Glomerular visceral epithelial cell (primary cell): ENCODE data around the gene SLC6A1.

Experiments used
- DNase-seq: peaks from one replicate; pipeline ENCODE4 v3.0.0-alpha.2; 2016; ENCODE audit errors: extremely low spot score

SLC6A1 gene

GRCh38 chr3:10970306-10970960 is 22.1 kb upstream of the SLC6A1 start:
- no peak for DNase-seq

DNA sequence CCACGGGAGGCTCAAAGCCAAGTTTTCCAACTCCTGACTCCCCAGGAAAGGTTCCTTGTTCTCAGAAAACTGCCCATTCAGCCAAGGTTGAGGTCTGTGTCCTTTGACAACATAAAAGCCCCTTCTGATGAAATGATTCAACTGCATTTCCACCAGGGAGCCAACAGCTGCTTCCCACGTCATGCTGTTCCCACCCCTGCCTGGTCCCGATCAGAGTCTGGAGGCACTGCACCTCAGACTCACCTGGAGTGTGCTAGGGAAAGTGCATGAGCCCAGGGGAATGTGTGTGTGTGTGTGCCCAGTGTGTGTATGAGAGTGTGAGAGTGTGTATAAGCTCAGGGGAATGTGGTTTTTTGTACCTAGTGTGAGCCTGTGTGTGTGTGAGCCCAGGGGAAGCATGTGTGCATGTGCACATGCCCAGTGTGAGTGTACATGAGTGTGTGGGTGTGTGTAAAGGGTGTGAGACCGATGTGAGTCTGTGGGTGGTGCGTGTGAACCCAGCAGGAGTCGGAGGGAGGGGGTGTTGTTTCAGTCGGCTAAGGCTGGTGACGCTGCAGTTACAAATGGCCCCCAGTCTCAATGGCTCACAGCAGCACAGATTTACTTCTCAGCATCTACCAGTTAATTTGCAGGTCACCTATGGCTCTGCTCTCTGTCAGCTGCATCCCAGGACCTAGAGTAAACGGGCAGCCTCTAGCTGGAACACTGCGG is 20.3 kb upstream of the SLC6A1 start:
- no peak for DNase-seq

- DNase-seq = no peak
Observed at GRCh38 chr3:10973046-10973595, 19.4 kb upstream of the SLC6A1 start.

GRCh38 chr3:10974131-10974530 is 18.4 kb upstream of the SLC6A1 start:
- no peak for DNase-seq

DNA sequence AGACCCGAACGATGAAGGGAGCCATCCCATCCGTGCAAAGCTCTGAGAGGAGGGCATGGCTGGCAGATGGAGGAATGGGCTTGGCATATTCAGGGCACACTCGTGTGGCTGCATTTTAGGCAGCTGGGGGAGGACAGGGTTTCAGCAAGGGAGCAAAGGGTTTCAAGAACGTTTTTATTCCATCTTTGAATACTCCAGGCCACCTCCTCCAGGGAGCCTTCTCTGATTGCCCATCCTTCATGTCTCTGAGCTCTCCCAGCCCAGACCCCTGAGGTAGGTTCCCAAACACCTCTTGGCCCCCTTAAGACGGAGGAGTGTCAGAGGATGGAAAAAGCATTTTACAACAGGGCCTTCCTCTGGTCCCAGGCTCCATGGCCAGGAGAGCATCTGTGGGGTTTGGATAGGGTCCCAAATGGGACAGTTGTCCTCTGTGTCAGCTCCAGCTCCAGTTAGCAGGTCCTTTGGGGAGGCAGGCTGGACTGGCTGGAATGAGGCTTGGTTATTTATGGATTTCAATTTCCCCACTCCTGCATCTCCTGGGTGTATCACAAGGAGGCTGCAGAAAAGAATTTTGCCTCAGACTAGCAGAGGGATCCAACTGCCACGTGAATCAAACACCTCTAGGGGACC is 17.7 kb upstream of the SLC6A1 start:
- DNase-seq = no peak

GRCh38 chr3:10975695-10976234 is 16.8 kb upstream of the SLC6A1 start:
- no peak for DNase-seq

DNA sequence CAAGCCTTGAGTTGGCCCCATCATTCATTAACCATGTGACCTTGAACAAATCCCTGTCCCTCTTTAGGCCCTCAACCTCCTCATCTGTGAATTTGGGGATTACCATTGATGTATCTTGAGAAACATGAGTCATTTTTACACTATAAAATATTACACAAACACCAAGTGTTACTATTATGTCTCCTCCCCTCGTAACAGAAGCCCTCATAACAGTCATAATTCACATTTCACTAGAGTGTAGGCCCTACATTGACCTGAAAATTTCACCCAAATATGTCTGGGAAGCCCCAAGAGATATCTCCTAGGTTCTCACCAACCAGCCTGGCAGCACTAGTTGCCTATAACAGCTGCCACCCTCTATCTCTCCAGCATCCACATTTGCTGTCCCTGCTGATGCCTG is 15.8 kb upstream of the SLC6A1 start:
- DNase-seq = no peak

- DNase-seq = no peak
Observed at GRCh38 chr3:10977892-10978510, 14.5 kb upstream of the SLC6A1 start.

DNA sequence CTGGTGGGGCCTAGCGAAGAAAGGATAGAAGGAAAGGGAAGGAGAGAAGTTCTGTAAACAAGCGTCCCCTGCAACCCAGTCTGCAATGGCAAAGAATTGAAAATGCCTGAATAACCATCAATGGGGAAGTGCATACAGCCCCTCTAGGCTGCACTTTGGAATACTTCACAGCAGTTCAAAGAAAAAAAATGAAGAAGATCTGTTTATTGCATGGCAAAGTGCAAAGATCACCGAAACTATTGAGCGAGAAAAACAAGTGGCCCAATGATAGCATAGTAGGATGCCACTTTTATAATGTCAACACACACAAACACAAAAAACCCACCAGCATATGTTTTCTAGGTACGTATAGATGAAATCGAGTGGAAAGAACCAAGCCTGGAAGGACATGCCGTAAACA is 13.6 kb upstream of the SLC6A1 start:
- no peak for DNase-seq

DNA sequence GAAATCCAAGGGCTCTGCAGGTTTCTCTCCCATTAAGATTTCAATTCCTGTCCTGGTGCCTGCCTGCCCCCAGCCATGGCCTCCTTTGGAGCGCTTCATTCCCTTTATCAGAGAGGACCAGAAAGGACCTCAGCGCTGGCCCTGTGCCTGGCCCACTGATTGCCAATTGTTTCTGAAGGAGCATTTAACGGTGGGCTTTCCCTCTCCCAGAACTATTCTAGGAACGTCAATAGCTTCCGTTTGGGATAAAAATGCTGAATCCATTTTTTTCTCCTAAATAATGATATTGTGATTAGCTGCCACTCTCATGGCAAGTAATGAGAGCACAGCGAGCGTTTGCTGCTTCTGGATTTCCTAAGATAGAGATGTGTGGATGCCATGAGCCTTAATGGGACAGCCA is 12.2 kb upstream of the SLC6A1 start:
- no peak for DNase-seq

- no peak for DNase-seq
Observed at GRCh38 chr3:10981031-10981430, 11.5 kb upstream of the SLC6A1 start.

GRCh38 chr3:10981961-10982360 is 10.6 kb upstream of the SLC6A1 start:
- DNase-seq = no peak

- no peak for DNase-seq
Observed at GRCh38 chr3:10982782-10983181, 9.8 kb upstream of the SLC6A1 start.

- DNase-seq = peak; percentile 32
Observed at GRCh38 chr3:10983219-10983916, 9.2 kb upstream of the SLC6A1 start.

DNA sequence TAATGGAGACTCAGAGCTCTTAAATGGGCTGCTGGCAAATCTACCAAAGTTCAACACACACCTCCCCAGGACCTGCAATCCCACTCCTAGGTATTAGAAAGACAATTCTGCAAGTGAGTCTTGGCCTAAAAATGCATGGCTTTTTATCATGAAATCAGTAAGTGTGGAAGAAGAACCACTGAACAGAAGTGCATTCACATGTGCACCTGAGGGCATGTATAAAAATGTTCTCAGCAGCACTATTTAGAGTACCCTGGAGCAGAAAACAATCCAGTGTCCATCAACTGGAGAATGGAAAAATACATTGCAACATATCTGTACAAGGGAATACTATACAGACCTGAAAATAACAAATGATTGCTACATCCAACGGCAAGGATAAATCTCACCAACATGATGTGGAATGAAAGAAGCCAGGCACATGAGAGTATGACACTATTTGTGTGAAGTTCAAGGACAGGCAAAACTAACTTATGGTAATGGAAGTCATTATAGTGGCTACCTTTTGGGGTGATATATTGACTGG is 8.1 kb upstream of the SLC6A1 start:
- DNase-seq = no peak

DNA sequence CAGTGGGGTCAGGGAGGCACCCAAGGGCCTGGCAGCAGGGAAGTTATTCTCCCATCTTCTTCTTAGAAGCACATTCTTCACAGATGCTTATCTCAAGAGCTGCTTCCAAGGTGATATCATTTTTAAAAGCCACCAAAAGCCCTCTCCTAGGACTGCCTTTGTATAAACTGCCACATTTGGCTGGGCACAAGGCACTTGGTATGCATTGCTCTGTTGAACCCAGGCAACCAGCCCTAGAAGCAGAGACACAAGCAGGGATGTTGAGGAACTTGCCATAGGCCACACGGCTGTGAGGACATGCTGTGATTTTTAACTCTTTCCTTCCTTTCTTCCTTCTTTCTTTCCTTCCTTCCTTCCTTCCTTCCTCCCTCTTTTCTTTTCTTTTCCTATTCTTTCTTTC is 7.4 kb upstream of the SLC6A1 start:
- DNase-seq = no peak

DNA sequence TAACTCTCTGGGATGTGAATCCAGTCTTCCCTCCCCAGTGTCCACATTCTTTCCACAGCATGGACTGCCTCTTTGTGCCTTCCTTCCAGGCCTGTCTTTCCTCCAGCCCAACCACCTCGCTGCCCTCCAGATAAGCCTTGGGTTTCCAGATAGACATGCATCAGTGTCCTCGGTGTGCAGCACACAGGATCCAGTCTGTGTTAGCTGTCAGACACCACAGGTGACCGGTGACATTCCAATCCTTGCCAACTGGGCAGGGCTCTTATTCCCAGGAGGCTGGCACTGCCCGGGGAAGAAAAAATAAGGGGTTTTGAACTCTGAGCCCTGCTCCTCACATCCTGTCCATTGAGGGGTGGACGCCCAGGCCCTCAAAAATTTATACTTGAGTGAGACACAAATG is 6.0 kb upstream of the SLC6A1 start:
- DNase-seq = no peak

DNA sequence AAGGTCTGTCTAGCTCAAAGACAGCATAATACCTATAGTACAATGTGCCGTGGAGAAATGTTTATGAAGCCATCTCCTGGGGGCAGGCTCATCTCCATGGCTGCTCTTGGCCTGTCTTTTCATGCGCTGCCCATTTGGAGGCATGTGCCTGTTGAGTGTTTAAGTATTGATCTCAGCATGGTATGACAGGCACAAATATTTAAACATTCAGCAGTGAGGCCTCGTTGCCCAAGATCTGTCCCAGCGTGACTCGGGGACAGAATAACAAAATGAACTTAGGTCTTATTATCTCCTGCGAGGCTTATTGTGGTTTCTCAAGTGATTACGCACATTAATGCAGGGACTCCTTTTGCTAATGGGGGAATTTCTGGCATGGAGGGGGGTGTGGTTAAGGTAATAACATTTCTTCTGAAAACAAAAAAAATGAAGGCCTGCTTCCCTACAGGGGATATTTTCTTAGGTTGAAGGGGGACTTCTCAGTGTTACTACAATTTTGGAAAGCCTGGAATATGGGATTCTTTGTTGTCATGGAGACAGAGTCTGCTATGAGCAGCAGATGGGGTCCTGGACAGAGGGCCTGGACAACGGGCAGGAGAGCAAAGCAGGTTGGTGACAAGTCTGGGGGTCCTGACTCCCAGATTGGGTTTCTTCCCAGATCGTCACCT is 4.4 kb upstream of the SLC6A1 start:
- DNase-seq = no peak

DNA sequence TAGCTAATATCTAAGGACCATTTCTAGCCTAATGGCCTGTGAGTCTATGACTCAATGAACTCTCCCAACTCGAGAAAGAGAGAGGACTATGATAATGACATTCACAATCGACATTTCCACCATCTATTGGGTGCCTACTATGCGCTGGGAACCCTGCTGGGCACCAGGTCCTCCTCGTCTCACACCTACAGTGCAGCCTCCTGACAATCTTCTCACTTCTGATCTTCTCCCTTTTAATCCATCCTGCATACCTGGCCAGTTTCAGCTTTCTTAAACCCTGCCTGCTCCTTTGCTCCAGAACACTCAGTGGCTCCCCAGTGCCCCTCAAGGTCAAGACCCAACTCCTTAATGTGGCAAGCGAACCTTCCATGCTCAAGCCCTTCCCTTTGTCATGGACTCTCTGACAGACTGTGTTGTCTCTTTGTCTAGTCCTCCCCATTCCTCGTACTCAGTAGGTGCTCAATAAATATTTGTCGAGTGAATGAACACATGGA is 3.5 kb upstream of the SLC6A1 start:
- no peak for DNase-seq

- no peak for DNase-seq
Observed at GRCh38 chr3:10992943-10993728, 588 bp downstream of the SLC6A1 start.
